Pancreas (tissue), 10 donors: Measurements from ENCODE around the gene CFAP69. TPM values are rescaled to one million over a fixed set of nuclear protein-coding genes. Genes with fewer than 3 reads are reported as not detected.

ENCODE experiments used
- ATAC-seq, 4 donors: fragments of 200-7000 bp; cut with Tn5 transposase; one replicate each; pipeline versions ENCODE4 v1.8.0 to v1.9.1; 2020; ENCODE audit warnings: mild to moderate bottlenecking in 4 of 4, moderate library complexity in 4 of 4
- DNase-seq, 6 donors: peaks; one replicate each; pipeline ENCODE4 v3.0.0-alpha.2; 2020
- FAIRE-seq: peaks from 2 replicates; lab custom pipeline; 2012; peaks lifted over from hg19 to GRCh38; lab: Jason Lieb, UNC
- H3K27ac ChIP-seq, 4 donors: fragments of 200-600 bp; sonication (generic); 1 replicate in 3 of 4; 2 replicates in 1 of 4; pipeline versions ENCODE4 v1.5.0 to v1.8.0; 2020
- H3K27me3 ChIP-seq, 4 donors: fragments of 200-600 bp; one replicate each; pipeline ENCODE4 v1.8.0; 2021
- H3K36me3 ChIP-seq, 3 donors: fragments of 200-600 bp; sonication (generic) in 1 of 3; one replicate each; pipeline versions ENCODE4 v1.5.0 to v1.8.0; 2020 to 2021
- H3K4me1 ChIP-seq, 3 donors: fragments of 200-600 bp; one replicate each; pipeline ENCODE4 v1.8.0; 2021
- H3K4me3 ChIP-seq, 4 donors: fragments of 200-600 bp; sonication (generic) in 2 of 4; one replicate each; pipeline versions ENCODE4 v1.5.0 to v1.8.0; 2020 to 2021
- H3K9me3 ChIP-seq, 4 donors: fragments of 200-600 bp; one replicate each; pipeline ENCODE4 v1.8.0; 2021
- CTCF ChIP-seq, 4 donors: fragments of 200-600 bp; sonication (generic) in 3 of 4; IDR thresholded peaks; one replicate each; pipeline versions ENCODE4 v1.5.0 to v1.8.0; 2021; ENCODE audit warnings: antibody characterized with exemption in 4 of 4
- WGBS, 2 donors: extraction: QIAGEN DNeasy Blood & Tissue Kit; methylation state at CpG; one replicate each; pipeline ENCODE4 v1.1.7; 2013; 5-methylcytosine and 5-hydroxymethylcytosine counted together
- intact Hi-C, 3 donors: fragments of 100-400 bp; cut with DNase I; formaldehyde crosslinking; loops; one replicate each; pipeline versions ENCODE4 v1.11.1 to v1.14.2; 2022
- polyA plus RNA-seq, 2 donors: library from polyadenylated mRNA; stranded (reverse); fragments of 200-250 nt; gene quantifications; one replicate each; pipeline ENCODE4 v1.2.3, GENCODE V29; 2013
- total RNA-seq, 6 donors: library from RNA; stranded (reverse); fragmentation: NEBNext Ultra II Directional in 4 of 6; extraction: Animal tissue kit (Norgen Biotek cat#: 25700) in 4 of 6; gene quantifications; one replicate each; pipeline versions ENCODE4 v1.2.1 to v1.2.4, GENCODE V29; 2021 to 2023
- donor health status: healthy with polysubstance abuse.
- donor health status: DM: no; HTN: no; CAD: no; lungs with moderate emphysema.
- donor health status: DM: no; HTN: no; CAD: no.
- donor health status: control.
- donor health status: control.
- donor health status: Bipolar disorder and iron deficiency.
- donor health status: DM: yes; HTN: yes; CAD: no.
- donor health status: DM: no; HTN: no; CAD: no.
- donor health status: DM: no; HTN: no; CAD: no.
- donor health status: DM: yes; HTN: yes; CAD: no.

Gene CFAP69
- total and polyA plus RNA-seq, 8 donors = 2.6 to 12.8 (median 4.1) TPM

- TF ChIP-seq CTCF (IDR thresholded peaks at IDR 0.05) = no peak
- H3K4me3 ChIP-seq = peak overlapping the region in 1 of 4 donors; percentile 87
- intact Hi-C loops = no loop called here
- DNase-seq = no peak
- H3K36me3 ChIP-seq = no peaks in the 10 kb centered on the region
- no peak for FAIRE-seq
- H3K9me3 ChIP-seq = no peaks in the 10 kb centered on the region
- ATAC-seq = no peak
- no peak overlapping the region for H3K27ac ChIP-seq
- peaks cover 0 to 8% (median 5%) of the 10 kb centered on the region in 3 donors for H3K4me1 ChIP-seq
- 82 to 87% methylated on average over 2 of the region's 2 CpGs for WGBS, 2 donors
- no peaks in the 10 kb centered on the region for H3K27me3 ChIP-seq
Observed at GRCh38 chr7:90213521-90213920, 31.5 kb upstream of the CFAP69 start.

GRCh38 chr7:90216080-90216674 lies 28.8 kb upstream of the CFAP69 start:
- FAIRE-seq (no peak), DNase-seq (no peak), ATAC-seq (no peak)
- H3K27me3 ChIP-seq = no peaks in the 10 kb centered on the region
- WGBS, 2 donors = 91 to 93% methylated on average over 6 of the region's 6 CpGs
- intact Hi-C loops = no loop called here
- no peak overlapping the region for H3K27ac ChIP-seq
- no peak overlapping the region for H3K4me3 ChIP-seq
- H3K4me1 ChIP-seq = peaks cover 0 to 5% (median 0%) of the 10 kb centered on the region in 3 donors
- H3K36me3 ChIP-seq = no peaks in the 10 kb centered on the region
- no peaks in the 10 kb centered on the region for H3K9me3 ChIP-seq
- TF ChIP-seq CTCF (IDR thresholded peaks at IDR 0.05) = no peak

- WGBS, 2 donors = 52 to 53% methylated on average over 2 of the region's 2 CpGs
- ATAC-seq = peak; percentile 55 to 69 (median 62)
- H3K4me3 ChIP-seq = no peak overlapping the region
- no peaks in the 10 kb centered on the region for H3K27me3 ChIP-seq
- peaks cover 0 to 5% (median 0%) of the 10 kb centered on the region in 3 donors for H3K4me1 ChIP-seq
- H3K9me3 ChIP-seq = no peaks in the 10 kb centered on the region
- DNase-seq = peak in 1 of 6 donors; percentile 29
- intact Hi-C loops = no loop called here
- no peak for TF ChIP-seq CTCF (IDR thresholded peaks at IDR 0.05)
- H3K27ac ChIP-seq = no peak overlapping the region
- no peak for FAIRE-seq
- no peaks in the 10 kb centered on the region for H3K36me3 ChIP-seq
Observed at GRCh38 chr7:90216771-90217170, 28.2 kb upstream of the CFAP69 start.

- intact Hi-C loops = no loop called here
- no peaks in the 10 kb centered on the region for H3K27me3 ChIP-seq
- FAIRE-seq (no peak), DNase-seq (no peak), ATAC-seq (no peak)
- no peaks in the 10 kb centered on the region for H3K4me1 ChIP-seq
- no peak overlapping the region for H3K27ac ChIP-seq
- H3K36me3 ChIP-seq = no peaks in the 10 kb centered on the region
- H3K4me3 ChIP-seq = no peak overlapping the region
- TF ChIP-seq CTCF (IDR thresholded peaks at IDR 0.05) = no peak
- H3K9me3 ChIP-seq = no peaks in the 10 kb centered on the region
Observed at GRCh38 chr7:90222390-90222789, 22.6 kb upstream of the CFAP69 start.
